Hematopoietic multipotent progenitor cell treated with erythropoietin and hydrocortisone succinate and interleukin-3 and kit ligand, for 17 days (in vitro differentiated cells): ENCODE data around the gene OAT.

Source experiments
- DNase-seq: peaks from one replicate; pipeline ENCODE4 v3.0.0-alpha.2; 2015; ENCODE audit warnings: low spot score

OAT gene

DNA sequence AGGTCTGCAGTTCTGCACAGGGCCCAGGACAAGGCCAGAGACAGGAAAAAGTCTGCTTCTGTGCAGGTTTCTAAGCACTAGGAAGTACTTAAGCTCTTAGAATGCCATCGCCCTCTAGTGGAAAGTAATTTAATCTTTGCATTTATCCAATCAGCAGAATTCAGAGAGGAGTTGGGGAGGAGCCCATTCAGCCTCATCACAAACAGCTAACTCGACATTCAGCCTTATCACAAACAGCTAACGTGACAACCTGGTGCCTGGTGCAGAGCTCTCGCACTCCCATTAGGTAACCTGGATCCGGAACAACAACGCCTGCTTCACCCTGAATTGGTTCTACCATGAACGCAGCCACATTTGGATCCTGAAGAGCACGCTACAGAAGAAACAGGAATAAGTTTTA, 15.2 kb downstream of the OAT start:
- DNase-seq: peak; percentile 91

- DNase-seq: no peak
Observed at GRCh38 chr10:124402273-124402672, 16.4 kb downstream of the OAT start.

DNA sequence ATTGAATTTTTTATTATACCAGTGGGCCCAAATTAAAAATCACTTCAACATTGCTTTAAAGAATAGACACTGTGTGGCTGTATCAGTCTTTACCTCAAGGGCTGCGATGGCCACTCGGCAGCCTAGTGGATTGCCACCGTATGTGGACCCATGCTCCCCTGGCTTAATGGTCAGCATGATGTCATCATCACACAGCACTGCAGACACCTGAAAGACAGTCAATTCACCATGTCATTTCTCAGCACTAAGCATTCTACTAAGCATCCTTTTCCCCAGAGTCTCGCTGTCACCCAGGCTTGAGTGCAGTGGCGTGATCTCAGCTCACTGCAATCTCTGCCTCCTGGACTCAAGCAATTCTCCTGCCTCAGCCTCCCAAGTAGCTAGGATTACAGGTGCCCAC, 17.1 kb downstream of the OAT start:
- DNase-seq: no peak

GRCh38 chr10:124394583-124394982, 24.1 kb downstream of the OAT start:
- DNase-seq: no peak

GRCh38 chr10:124392626-124393342, 25.9 kb downstream of the OAT start:
- DNase-seq: no peak

DNA sequence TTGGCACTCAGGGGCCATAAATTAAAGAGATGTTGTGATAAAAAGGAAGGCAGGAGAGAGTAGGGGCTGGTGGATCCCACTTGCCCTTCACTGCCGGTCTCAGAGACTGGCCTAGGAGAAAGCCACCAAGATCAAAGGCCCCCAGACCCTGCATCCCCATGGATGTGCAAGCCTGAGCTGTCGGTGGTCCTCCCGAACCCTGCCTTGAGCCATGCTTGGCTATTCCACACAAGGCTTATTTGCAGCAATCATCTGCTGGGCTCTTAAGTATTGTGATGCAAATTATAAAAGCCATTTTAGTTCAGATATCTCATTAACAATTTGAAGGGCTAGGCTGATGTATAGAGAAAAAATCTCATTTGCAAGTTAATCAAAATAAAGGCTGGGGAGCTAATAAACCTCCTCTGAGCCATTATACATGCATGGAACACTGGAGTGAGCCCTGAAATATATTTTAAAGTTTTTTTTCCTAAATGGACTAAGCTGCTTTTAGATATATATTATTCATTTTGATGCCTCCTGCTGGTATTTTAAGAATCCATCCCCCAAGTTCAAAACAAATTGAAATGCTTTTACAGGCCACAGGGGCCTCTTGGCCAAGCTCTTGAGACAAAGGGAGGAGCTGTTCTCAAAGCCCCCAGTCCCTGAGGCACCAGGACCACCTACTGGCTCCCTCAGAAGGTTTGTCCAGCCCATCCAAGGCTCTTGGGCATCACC, 28.1 kb downstream of the OAT start:
- DNase-seq: no peak

GRCh38 chr10:124389613-124390361, 28.9 kb downstream of the OAT start:
- no peak for DNase-seq

DNA sequence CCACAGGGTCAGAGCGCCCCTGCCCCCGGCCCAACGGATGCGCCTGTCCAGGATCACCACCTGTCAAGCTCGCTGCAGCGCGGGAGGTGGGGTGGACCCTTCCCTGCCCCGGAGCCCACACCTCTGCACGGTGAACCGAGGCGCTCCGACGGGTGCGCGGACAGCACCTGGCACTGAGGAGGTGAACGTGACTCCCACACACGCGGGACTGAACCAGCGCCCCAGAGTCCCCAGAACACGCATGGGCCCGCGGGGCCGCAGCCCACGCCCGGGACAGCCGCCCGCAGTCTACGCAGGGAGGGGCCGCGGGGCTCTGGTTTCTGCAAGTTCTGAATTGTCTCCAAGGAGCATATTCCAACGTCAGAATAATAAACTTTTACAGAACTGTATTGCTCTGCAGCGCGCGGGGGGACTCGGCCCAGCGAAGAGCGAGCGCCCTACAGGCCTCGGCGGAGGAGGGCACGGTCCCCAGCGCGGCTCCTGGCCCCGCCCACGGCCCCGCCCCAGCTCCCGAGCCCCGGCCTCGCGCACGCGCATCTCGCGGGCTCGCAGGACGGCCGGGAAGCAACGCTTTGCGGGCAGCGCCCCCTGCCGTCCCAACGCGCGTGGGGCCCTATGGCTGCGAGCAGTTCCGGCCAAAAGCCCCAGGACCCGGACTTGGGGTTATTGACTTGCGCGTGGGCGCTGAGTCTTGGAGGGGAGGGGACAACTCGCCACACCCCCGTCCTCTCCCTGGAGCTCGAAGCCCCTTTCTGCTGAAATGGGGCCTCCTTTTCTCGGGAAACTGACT, 29.7 kb downstream of the OAT start:
- peak; percentile 93 for DNase-seq

DNA sequence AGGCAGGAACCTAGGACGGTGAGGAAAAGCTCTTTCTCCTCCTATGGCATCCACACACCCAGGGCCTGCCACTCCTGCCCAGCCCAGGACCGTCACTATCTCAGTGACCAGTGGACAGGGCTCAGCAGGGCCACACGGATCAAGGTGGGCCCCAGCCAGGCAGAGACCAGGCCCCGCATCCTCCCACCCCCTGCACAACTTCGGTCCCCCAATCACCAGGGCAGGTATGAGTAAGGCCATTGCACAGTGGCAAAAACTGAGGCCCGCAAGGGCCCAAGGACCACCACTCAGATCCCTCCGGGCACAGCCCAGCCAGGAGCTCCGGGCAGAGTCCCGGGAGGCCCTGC, 30.3 kb downstream of the OAT start:
- no peak for DNase-seq

- no peak for DNase-seq
Observed at GRCh38 chr10:124387078-124387874, 31.4 kb downstream of the OAT start.

DNA sequence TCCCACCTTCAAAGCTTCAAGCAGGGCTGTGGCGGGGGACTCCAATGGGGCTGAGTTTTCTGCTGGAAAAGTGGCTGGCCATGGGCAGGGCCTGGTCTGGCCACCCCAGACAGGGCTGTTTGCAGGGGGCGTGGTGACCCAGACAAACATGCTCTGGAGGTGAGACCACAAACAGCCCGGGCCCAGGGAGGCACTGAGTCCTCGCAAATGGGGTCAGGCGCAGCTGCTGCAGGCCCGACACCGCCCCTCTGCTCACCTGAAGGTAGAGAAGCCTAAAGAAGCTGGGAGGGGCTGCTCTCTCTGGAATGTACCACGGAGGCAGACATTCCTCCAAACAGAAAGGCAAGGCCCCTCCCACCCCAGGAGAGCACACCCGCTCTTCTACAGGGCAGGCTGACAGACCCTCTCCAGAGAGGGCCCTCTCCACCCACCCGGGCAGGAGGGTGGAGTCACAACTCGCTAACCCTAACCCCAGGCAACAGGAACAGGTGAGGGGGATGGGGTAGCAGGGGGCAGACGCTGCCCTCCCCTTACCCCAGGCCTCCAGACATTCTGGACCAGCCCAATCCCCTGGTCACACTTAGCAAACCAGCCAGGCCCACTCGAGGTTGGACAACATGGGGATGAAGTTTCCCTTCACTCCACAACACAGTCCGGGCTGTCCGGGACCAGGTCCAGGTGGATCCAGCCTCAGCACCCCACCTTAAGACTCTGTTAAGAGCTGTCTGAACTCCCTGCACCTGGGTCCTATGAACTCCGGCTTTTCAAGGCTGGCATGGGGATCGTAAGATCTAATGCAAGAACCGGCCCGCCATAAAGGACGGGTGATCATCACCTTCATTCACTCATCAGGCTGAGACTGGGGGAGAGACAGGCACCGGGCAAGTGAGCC, 32.3 kb downstream of the OAT start:
- DNase-seq: no peak

DNA sequence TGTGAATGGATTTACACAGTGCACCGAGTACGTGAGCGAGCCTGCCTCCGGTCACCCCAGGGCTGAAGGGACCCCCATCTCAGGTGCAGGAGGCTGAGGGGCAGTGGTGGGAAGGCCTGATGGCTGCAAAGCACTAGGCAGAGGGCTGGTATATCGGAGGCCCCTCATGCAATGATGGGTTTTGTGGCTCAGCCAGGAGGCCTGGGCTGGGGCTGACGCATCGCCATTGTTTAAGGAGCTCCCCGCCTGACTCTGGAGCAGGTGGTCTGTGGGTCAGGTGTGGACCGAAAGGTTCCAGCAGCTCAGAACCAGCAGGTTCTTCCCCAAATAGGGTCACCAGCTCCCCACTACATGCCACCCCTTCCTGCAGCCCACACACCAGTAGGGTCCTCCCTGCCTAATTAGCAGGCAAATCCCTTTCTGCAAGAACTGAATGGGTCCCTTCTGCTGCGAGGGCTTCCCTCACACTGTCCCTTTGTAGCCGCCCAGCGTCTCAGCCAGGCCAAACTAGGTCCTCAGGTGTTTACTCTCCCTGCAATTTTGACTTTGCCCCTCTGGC, 33.0 kb downstream of the OAT start:
- DNase-seq: no peak

DNA sequence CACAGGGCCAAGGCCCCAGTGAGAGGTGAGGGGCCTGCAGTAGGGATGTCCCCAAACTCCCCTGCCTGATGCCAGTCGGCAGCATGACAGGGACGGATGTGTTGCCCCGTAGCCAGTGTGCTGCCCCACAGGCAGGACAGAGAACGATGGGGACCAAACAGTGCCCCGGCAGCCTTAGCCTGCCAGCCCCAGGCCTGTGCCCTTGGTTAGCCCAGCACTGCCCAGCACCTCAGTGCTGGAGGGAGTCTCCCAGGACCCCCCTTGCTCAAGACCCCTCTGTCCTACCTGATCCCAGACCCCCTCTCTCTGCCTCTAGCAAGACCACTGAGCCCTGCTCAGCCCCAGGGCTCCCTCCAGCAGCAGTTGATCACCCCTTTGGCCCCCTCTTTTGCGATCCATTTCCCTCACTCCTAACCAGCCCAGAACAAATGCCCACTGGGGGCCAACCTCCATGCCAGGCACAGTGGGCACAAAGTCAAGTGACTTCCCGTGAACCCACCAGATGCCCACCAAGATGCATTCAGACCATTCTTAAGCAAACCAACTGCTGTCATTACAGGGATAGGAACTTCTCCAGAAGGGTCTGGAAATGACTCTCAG, 34.0 kb downstream of the OAT start:
- no peak for DNase-seq

DNA sequence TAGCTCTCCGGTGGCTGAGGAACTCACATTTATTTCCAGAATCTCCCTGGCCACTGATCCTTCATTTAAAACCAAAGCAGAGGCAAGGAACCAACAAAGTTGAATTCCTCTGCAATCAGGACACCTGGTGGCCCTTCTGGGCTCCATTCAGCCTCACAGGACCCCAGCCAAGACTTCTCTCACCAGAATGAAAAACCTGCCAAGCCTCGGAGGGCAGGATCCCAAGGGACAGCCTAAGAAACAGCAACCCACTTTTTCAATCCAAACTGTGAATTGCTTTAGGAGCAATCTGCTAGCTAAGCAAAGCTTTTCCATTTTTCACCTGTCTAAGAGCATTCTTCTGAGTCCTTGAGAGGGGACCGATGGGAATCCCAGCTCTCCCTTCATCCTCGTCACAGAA, 34.6 kb downstream of the OAT start:
- no peak for DNase-seq

DNA sequence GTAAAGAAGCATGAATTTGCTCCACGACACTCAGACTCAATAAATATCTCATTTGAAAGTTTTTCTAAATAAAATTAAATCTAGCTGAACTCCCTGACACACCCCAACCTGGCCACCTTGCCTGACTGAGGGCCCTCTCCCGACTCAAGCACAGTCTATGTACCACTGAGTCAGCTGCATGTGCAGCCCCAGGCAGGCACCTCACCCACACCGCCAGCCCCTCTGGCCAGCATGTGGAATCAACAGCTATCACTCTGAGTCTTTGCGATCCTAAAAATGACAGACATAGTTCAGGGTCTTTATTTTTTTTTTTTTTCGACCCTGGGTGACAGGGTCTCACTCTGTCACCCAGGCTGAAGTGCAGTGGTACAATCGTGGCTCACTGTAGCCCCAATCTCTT, 35.2 kb downstream of the OAT start:
- no peak for DNase-seq

- no peak for DNase-seq
Observed at GRCh38 chr10:124381011-124381611, 37.6 kb downstream of the OAT start.

DNA sequence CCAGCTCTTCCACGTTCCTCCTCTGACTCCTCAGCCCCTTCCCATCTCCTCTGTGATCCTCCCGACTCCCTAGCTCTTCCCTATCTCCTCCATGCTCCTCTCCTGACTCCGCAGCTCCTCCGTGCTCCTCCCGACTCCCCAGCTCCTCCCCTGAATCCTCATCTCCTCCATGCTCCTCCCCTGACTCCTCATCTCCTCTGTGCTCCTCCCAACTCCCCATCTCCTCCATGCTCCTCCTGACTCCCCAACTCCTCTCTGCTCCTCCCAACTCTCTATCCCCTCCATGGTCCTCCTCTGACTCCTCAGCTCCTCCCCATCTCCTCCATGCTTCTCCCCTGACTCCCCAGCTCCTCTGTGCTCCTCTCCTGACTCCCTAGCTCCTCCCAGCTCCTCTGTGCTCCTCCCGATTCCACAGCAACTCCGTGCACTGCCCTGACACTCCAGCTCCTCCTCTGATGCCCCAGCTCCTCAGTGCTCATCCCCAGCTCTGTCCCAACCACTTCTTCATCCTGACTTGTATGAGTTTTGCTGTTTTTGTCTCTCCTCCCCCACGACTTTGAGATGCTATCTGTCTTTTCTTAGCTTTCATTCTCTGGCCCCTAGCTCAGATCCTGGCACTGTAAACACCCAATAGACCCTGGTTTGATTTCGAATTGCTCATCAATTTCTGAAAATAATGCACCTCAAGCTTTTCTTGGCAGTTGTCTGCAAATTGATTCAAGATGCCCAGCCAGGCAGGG, 38.3 kb downstream of the OAT start:
- no peak for DNase-seq

GRCh38 chr10:124379609-124380193, 39.0 kb downstream of the OAT start:
- no peak for DNase-seq
